Fibroblast of lung (primary cell): ENCODE measurements around the gene EPHB1.

Source experiments
- EZH2 ChIP-seq: IDR thresholded peaks from 2 replicates; pipeline ENCODE4 v1.5.1; 2012; ENCODE audit warnings: low read length, control low read depth, mild to moderate bottlenecking; ENCODE audit errors: missing control alignments
- TF ChIP-seq, protein P1 (sequence below), 2 donors: IDR thresholded peaks in 1 of 2; conservative IDR thresholded peaks in 1 of 2; 1 replicate in 1 of 2; 2 replicates in 1 of 2; pipeline ENCODE4 v1.5.1; 2011 to 2012; ENCODE audit warnings: low read length in 2 of 2, control low read depth in 1 of 2, inconsistent platforms in 1 of 2, low read depth in 1 of 2, mild to moderate bottlenecking in 1 of 2

DNA sequence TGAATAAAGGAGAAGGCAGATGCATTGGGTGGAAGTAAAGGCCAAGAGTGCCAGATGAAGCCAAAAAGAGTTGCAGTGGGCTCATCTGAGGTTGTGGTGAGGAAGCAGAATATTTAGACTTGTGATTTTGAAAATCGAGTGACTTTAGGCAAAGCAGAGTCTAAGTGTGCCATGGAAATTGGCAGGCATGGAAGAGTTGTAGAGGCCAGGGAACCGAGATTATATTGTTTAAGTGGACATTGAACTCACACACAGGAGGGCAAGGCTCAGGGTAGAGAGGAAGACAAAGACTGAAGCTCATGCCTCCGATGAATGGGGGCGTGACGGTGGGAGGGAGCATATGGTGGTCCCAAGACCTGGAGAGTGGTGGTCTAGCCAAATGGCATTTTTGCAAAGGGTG is 347.5 kb downstream of the EPHB1 start:
- TF ChIP-seq, protein P1, sequence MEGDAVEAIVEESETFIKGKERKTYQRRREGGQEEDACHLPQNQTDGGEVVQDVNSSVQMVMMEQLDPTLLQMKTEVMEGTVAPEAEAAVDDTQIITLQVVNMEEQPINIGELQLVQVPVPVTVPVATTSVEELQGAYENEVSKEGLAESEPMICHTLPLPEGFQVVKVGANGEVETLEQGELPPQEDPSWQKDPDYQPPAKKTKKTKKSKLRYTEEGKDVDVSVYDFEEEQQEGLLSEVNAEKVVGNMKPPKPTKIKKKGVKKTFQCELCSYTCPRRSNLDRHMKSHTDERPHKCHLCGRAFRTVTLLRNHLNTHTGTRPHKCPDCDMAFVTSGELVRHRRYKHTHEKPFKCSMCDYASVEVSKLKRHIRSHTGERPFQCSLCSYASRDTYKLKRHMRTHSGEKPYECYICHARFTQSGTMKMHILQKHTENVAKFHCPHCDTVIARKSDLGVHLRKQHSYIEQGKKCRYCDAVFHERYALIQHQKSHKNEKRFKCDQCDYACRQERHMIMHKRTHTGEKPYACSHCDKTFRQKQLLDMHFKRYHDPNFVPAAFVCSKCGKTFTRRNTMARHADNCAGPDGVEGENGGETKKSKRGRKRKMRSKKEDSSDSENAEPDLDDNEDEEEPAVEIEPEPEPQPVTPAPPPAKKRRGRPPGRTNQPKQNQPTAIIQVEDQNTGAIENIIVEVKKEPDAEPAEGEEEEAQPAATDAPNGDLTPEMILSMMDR (conservative IDR thresholded peaks at IDR 0.05 in 1 of 2, IDR thresholded peaks at IDR 0.05 in 1 of 2; ENCODE audit: low read depth in 1 of 2, low read length in 2 of 2): no peak
- no peak for TF ChIP-seq EZH2
